Lung (tissue), 12 donors: ENCODE results near the gene ARSA. TPM values are rescaled to one million over a fixed set of nuclear protein-coding genes. Genes with fewer than 3 reads are reported as not detected.
A peak's percentile ranks its signal among the peaks of the same experiment; 100 is the strongest.

ENCODE experiments used
- ATAC-seq: fragments of 200-7000 bp; cut with Tn5 transposase; one replicate; pipeline ENCODE4 v1.9.1; 2020; ENCODE audit warnings: moderate number of reproducible peaks; ENCODE audit not compliant: insufficient read depth, low FRiP score
- DNase-seq, 3 donors: peaks; one replicate each; pipeline ENCODE4 v3.0.0-alpha.2; 2013 to 2017
- H3K27ac ChIP-seq, 2 donors: one replicate each; pipeline ENCODE4 v1.5.1; 2013; ENCODE audit warnings: mild to moderate bottlenecking in 2 of 2, moderate library complexity in 2 of 2, control low read depth in 1 of 2, inconsistent platforms in 1 of 2, low read depth in 1 of 2, low read length in 1 of 2
- H3K27me3 ChIP-seq, 3 donors: one replicate each; pipeline ENCODE4 v1.5.1; 2013; ENCODE audit warnings: low read length in 2 of 3; ENCODE audit not compliant: control insufficient read depth in 3 of 3, insufficient read depth in 3 of 3
- H3K36me3 ChIP-seq, 4 donors: one replicate each; pipeline ENCODE4 v1.5.1; 2013; ENCODE audit warnings: low read length in 4 of 4, mild to moderate bottlenecking in 1 of 4, moderate library complexity in 1 of 4; ENCODE audit not compliant: control insufficient read depth in 4 of 4, insufficient read depth in 4 of 4
- H3K4me1 ChIP-seq, 5 donors: one replicate each; pipeline ENCODE4 v1.5.1; 2013; ENCODE audit warnings: low read length in 5 of 5, mild to moderate bottlenecking in 2 of 5, moderate library complexity in 1 of 5; ENCODE audit not compliant: control insufficient read depth in 5 of 5, insufficient read depth in 5 of 5
- H3K4me3 ChIP-seq: one replicate; pipeline ENCODE4 v1.5.1; 2013; ENCODE audit warnings: mild to moderate bottlenecking, control low read depth, moderate library complexity
- H3K9ac ChIP-seq, 2 donors: one replicate each; pipeline ENCODE4 v1.5.1; 2013; ENCODE audit warnings: low read length in 2 of 2, control low read depth in 1 of 2; ENCODE audit not compliant: insufficient read depth in 1 of 2
- H3K9me3 ChIP-seq, 4 donors: one replicate each; pipeline ENCODE4 v1.5.1; 2013; ENCODE audit warnings: low read length in 3 of 4, mild to moderate bottlenecking in 1 of 4, moderate library complexity in 1 of 4; ENCODE audit not compliant: control insufficient read depth in 4 of 4, insufficient read depth in 3 of 4
- WGBS, 2 donors: extraction: QIAGEN DNeasy Blood & Tissue Kit; methylation state at CpG; one replicate each; pipeline ENCODE4 v1.1.7; 2013; 5-methylcytosine and 5-hydroxymethylcytosine counted together
- polyA plus RNA-seq, 2 donors: library from polyadenylated mRNA; stranded (reverse); fragments of 200-250 nt; gene quantifications; one replicate each; pipeline ENCODE4 v1.2.1, GENCODE V29; 2013
- total RNA-seq, 2 donors: library from RNA; depleted of rRNA in 1 of 2; stranded (reverse); fragments of >200 nt in 1 of 2; gene quantifications; one replicate each; pipeline ENCODE4 v1.2.1, GENCODE V29; 2014 to 2021
- TF ChIP-seq, protein P1 (sequence below): IDR thresholded peaks from 2 replicates; pipeline ENCODE4 v1.5.1; 2012; ENCODE audit warnings: mild to moderate bottlenecking; ENCODE audit errors: control extremely low read depth, extremely low read depth
- donor health status: control.
- donor health status: control.
- donor health status: Bipolar disorder and iron deficiency.
- donor health status: healthy.
- donor health status: DM: yes; HTN: yes; CAD: no.

ARSA gene
- total and polyA plus RNA-seq, 4 donors: 21.2 to 57.7 (median 40.5) TPM

DNA sequence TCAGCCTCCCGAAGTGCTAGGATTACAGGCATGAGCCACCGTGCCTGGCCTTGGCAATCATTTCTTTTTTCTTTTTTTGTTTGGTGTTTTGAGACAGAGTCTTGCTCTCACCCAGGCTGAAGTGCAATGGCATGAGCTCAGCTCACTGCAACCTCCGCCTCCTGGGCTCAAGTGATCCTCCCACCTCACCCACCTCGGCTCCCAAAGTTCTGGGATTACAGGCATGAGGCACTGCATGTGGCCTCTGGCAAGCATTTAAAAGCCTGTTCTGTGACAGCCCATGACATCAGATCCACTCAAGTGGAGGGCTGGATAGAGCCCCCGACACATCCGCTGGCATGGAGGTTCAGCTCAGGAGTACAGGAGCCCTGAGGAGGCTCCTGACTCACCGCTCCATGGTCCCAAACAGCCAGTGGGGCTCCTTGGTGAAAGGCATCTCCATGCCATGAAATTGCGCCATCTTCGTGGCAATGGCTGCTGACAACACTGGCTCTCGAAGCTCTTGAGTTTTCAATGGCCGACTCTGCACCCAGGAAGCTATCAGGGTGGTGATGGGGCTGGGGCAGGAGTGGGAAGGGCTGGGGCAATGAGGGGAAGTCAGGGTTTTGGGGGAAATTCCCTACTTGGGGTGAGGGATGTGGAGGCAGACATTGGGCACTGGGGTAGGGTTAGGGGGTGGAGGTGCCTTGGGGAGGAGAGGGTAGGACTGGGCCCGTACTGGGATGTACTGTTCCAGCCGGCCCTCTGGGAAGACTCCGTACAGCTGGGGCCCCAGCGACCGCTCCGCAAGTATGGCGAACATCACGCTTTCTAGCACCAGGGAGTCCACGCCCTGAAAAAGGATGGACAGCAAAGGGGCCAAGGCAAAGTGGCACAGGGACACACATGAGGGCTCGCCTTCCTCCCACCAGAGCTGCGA lies 46.7 kb downstream of the ARSA start:
- TF ChIP-seq, protein P1, sequence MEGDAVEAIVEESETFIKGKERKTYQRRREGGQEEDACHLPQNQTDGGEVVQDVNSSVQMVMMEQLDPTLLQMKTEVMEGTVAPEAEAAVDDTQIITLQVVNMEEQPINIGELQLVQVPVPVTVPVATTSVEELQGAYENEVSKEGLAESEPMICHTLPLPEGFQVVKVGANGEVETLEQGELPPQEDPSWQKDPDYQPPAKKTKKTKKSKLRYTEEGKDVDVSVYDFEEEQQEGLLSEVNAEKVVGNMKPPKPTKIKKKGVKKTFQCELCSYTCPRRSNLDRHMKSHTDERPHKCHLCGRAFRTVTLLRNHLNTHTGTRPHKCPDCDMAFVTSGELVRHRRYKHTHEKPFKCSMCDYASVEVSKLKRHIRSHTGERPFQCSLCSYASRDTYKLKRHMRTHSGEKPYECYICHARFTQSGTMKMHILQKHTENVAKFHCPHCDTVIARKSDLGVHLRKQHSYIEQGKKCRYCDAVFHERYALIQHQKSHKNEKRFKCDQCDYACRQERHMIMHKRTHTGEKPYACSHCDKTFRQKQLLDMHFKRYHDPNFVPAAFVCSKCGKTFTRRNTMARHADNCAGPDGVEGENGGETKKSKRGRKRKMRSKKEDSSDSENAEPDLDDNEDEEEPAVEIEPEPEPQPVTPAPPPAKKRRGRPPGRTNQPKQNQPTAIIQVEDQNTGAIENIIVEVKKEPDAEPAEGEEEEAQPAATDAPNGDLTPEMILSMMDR: no peak
- peaks cover 0 to 7% (median 0%) of the 10 kb centered on the region in 4 donors for H3K36me3 ChIP-seq
- no peak for ATAC-seq
- peak overlapping the region in 1 of 2 donors; percentile 68 for H3K9ac ChIP-seq
- DNase-seq: no peak
- H3K4me1 ChIP-seq: peaks cover 2 to 23% (median 5%) of the 10 kb centered on the region in 5 donors
- H3K27me3 ChIP-seq: peaks cover 0 to 11% (median 2%) of the 10 kb centered on the region in 3 donors
- peak overlapping the region in 1 of 2 donors; percentile 99 for H3K27ac ChIP-seq
- peak overlapping the region; percentile 65 for H3K4me3 ChIP-seq
- WGBS, 2 donors: 91% methylated on average over 22 of the region's 22 CpGs
- no peaks in the 10 kb centered on the region for H3K9me3 ChIP-seq

DNA sequence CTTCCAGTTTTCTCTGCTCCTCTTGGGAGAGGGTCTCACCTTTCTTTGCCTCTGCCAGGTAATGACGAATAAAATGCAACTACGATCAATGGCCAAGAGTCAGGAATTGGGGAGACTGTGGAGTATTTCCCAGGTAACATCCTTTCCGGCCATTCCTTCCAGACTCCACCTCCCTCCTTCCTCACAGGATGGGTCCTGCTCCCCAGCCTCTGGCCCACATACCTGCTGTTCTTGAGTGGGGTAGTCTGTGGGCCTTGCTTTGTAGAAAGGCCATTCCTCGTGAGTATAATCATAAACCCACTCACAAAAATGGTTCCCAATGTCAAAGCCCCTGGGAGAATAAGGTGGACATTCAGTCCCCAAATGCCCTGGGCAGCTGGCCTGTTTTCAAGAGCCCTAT lies 48.2 kb downstream of the ARSA start:
- Histone ChIP-seq H3K27ac (no peak overlapping the region), H3K27me3 (peaks cover 0 to 11% (median 2%) of the 10 kb centered on the region in 3 donors), H3K9me3 (no peaks in the 10 kb centered on the region), H3K4me1 (peaks cover 2 to 23% (median 5%) of the 10 kb centered on the region in 5 donors), H3K9ac (no peak overlapping the region), H3K36me3 (peaks cover 0 to 7% (median 0%) of the 10 kb centered on the region in 4 donors), H3K4me3 (no peak overlapping the region)
- 95 to 98% methylated on average over 4 of the region's 4 CpGs for WGBS, 2 donors
- TF ChIP-seq, protein P1: no peak
- no peak for DNase-seq
- no peak for ATAC-seq

DNA sequence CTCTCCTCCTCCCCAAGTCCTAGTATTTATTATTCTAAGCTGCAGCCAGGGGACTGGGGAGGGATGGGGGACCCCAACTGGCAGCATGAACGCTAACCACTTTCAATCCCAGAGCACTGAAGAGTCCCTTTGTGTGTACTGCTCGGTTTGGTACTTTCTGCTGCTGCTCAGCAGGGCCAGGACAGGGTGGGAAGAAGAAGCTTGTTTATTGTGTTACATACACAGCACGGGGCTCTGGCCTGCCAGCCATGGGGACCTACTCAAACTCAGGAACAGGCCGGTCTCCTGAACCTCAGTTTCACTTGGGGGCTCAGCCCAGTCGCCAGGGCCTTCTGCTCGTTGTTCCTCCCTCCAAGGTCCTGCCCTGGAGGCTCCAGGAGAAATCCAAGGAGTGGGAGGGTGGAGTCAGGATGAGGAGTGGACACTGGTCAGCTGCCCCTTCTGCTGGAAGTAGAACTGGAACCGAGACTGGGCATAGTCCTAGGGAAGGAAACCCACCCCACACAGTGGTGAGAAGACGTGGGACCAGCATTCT lies 49.1 kb downstream of the ARSA start:
- Histone ChIP-seq H3K9ac (peak overlapping the region in 1 of 2 donors; percentile 20), H3K27ac (peak overlapping the region in 1 of 2 donors; percentile 90), H3K27me3 (peaks cover 0 to 11% (median 2%) of the 10 kb centered on the region in 3 donors), H3K36me3 (peaks cover 0 to 7% (median 0%) of the 10 kb centered on the region in 4 donors), H3K4me1 (peaks cover 2 to 22% (median 5%) of the 10 kb centered on the region in 5 donors), H3K9me3 (no peaks in the 10 kb centered on the region), H3K4me3 (no peak overlapping the region)
- TF ChIP-seq, protein P1: no peak
- ATAC-seq (no peak), DNase-seq (no peak)
- WGBS, 2 donors: 76 to 77% methylated on average over 8 of the region's 8 CpGs
